T47D (cell line): Measurements from ENCODE around the gene SH3RF1.
"Not testable (repeated sequence)": the region's sequence is repeated elsewhere in the genome, so short reads cannot be mapped to it uniquely, and the experiment has no call there.

Experiments used
- DNase-seq, 2 experiments: peaks; one replicate each; pipeline versions ENCODE4 v3.0.0 to v3.0.0-alpha.2; 2011 to 2012; ENCODE audit warnings: low read depth in 1 of 2, low spot score in 1 of 2
- JUND ChIP-seq: IDR thresholded peaks from 2 replicates; pipeline ENCODE4 v1.6.1; 2012; ENCODE audit warnings: low read depth
- in situ Hi-C: cut with HindIII; loops from 2 replicates; pipeline ENCODE4 v1.10.0; 2016; ENCODE audit warnings: low sequenced_read_pairs, low pct_unique_long_range_greater_than_20kb

Gene SH3RF1

GRCh38 chr4:169195032-169195431 lies 75.7 kb downstream of the SH3RF1 start:
- in situ Hi-C loops: no loop called here
- no peak for TF ChIP-seq JUND
- DNase-seq: no peak

GRCh38 chr4:169189968-169190367 lies 80.8 kb downstream of the SH3RF1 start:
- in situ Hi-C loops, DNase-seq: not testable (repeated sequence)

GRCh38 chr4:169189372-169189771 lies 81.4 kb downstream of the SH3RF1 start:
- DNase-seq: no peak
- no peak for TF ChIP-seq JUND
- in situ Hi-C loops: no loop called here

- in situ Hi-C loops: no loop called here
- TF ChIP-seq JUND: no peak
- no peak for DNase-seq
These were observed 82.6 kb downstream of the SH3RF1 start for GRCh38 chr4:169188204-169188603.

GRCh38 chr4:169185133-169185956 lies 85.4 kb downstream of the SH3RF1 start:
- in situ Hi-C loops: no loop called here
- no peak for DNase-seq
- TF ChIP-seq JUND: no peak

GRCh38 chr4:169184686-169185085 lies 86.1 kb downstream of the SH3RF1 start:
- in situ Hi-C loops: no loop called here
- no peak for TF ChIP-seq JUND
- DNase-seq: no peak

- DNase-seq: no peak
- in situ Hi-C loops: no loop called here
- TF ChIP-seq JUND: no peak
These were observed 86.5 kb downstream of the SH3RF1 start for GRCh38 chr4:169184236-169184635.

- TF ChIP-seq JUND: no peak
- DNase-seq: no peak
- in situ Hi-C loops: no loop called here
These were observed 87.2 kb downstream of the SH3RF1 start for GRCh38 chr4:169183581-169183980.

GRCh38 chr4:169179609-169180521 lies 90.9 kb downstream of the SH3RF1 start:
- in situ Hi-C loops: no loop called here
- DNase-seq: peak in 1 of 2 experiments; percentile 42
- TF ChIP-seq JUND: no peak

- DNase-seq, in situ Hi-C loops: not testable (repeated sequence)
These were observed 92.7 kb downstream of the SH3RF1 start for GRCh38 chr4:169178092-169178491.

- DNase-seq: no peak
- in situ Hi-C loops: no loop called here
- TF ChIP-seq JUND: no peak
These were observed 95.3 kb downstream of the SH3RF1 start for GRCh38 chr4:169175476-169175875.

- no peak for DNase-seq
- in situ Hi-C loops: no loop called here
These were observed 95.7 kb downstream of the SH3RF1 start for GRCh38 chr4:169175035-169175434.

GRCh38 chr4:169174247-169174646 lies 96.5 kb downstream of the SH3RF1 start:
- DNase-seq: no peak

More at GRCh38 chr4:169175035-169175434, 95.7 kb downstream of the SH3RF1 start:
- TF ChIP-seq JUND: no peak

More at GRCh38 chr4:169174247-169174646, 96.5 kb downstream of the SH3RF1 start:
- in situ Hi-C loops: no loop called here
- TF ChIP-seq JUND: no peak
